ENCODE measurements around the gene MRAP2. TPM values are rescaled to one million over a fixed set of nuclear protein-coding genes. Genes with fewer than 3 reads are reported as not detected.

MRAP2 gene
- total and polyA plus RNA-seq, 7 experiments from 2014 or later, result not detected

- peaks cover 0 to 11% (median 5%) of the 10 kb centered on the region in 11 donors for H3K9me3 Mint-ChIP-seq
- intact Hi-C loops (cut with micrococcal nuclease), result no loop called here
- H3K4me3 Mint-ChIP-seq, result no peak overlapping the region
- peaks cover 0 to 1% (median 0%) of the 10 kb centered on the region in 7 donors for H3K4me1 Mint-ChIP-seq
- ChIA-PET POLR2A (no interaction called here), CTCF (no interaction called here)
- no peaks in the 10 kb centered on the region for H3K27me3 ChIP-seq (ENCODE audit: control insufficient read depth in 2 of 2, insufficient read depth in 2 of 2, low read length in 2 of 2)
- peaks cover 9 to 65% (median 54%) of the 10 kb centered on the region in 5 donors for H3K36me3 Mint-ChIP-seq
- ATAC-seq (no peak), DNase-seq (no peak)
- H3K27me3 Mint-ChIP-seq, result no peaks in the 10 kb centered on the region
- H3K27ac Mint-ChIP-seq, result no peak overlapping the region
- H3K27ac ChIP-seq (ENCODE audit: low read depth, low read length), result no peak overlapping the region
- H3K4me1 ChIP-seq (ENCODE audit: control insufficient read depth in 2 of 2, insufficient read depth in 2 of 2, low read length in 2 of 2), result no peaks in the 10 kb centered on the region
- H3K4me3 ChIP-seq (ENCODE audit: low read length), result no peak overlapping the region
- no peaks in the 10 kb centered on the region for H3K36me3 ChIP-seq (ENCODE audit: control insufficient read depth in 2 of 3, insufficient read depth in 3 of 3, low read length in 3 of 3)
- H3K9me3 ChIP-seq (ENCODE audit: control insufficient read depth in 2 of 3, low read length in 3 of 3), result no peaks in the 10 kb centered on the region
These were observed 102.9 kb downstream of the MRAP2 start for GRCh38 chr6:84136364-84137050.

GRCh38 chr6:84137051-84137375 lies 103.4 kb downstream of the MRAP2 start:
- peaks cover 0 to 1% (median 0%) of the 10 kb centered on the region in 7 donors for H3K4me1 Mint-ChIP-seq
- H3K27ac Mint-ChIP-seq, result no peak overlapping the region
- H3K27me3 Mint-ChIP-seq, result no peaks in the 10 kb centered on the region
- Histone ChIP-seq H3K4me1 (ENCODE audit: control insufficient read depth in 2 of 2, insufficient read depth in 2 of 2, low read length in 2 of 2) (no peaks in the 10 kb centered on the region), H3K4me3 (ENCODE audit: low read length) (no peak overlapping the region), H3K27me3 (ENCODE audit: control insufficient read depth in 2 of 2, insufficient read depth in 2 of 2, low read length in 2 of 2) (no peaks in the 10 kb centered on the region), H3K9me3 (ENCODE audit: control insufficient read depth in 2 of 3, low read length in 3 of 3) (no peaks in the 10 kb centered on the region), H3K27ac (ENCODE audit: low read depth, low read length) (no peak overlapping the region), H3K36me3 (ENCODE audit: control insufficient read depth in 2 of 3, insufficient read depth in 3 of 3, low read length in 3 of 3) (no peaks in the 10 kb centered on the region)
- ChIA-PET POLR2A (no interaction called here), CTCF (no interaction called here)
- no peak for ATAC-seq
- H3K36me3 Mint-ChIP-seq, result peaks cover 10 to 70% (median 57%) of the 10 kb centered on the region in 5 donors
- intact Hi-C loops (cut with micrococcal nuclease), result no loop called here
- peaks cover 0 to 11% (median 5%) of the 10 kb centered on the region in 11 donors for H3K9me3 Mint-ChIP-seq
- no peak overlapping the region for H3K4me3 Mint-ChIP-seq
- DNase-seq, result no peak

- Mint-ChIP-seq H3K36me3 (peaks cover 4 to 71% (median 58%) of the 10 kb centered on the region in 5 donors), H3K27ac (no peak overlapping the region), H3K4me1 (peaks cover 0 to 1% (median 0%) of the 10 kb centered on the region in 7 donors), H3K27me3 (no peaks in the 10 kb centered on the region), H3K9me3 (peaks cover 0 to 4% (median 0%) of the 10 kb centered on the region in 11 donors), H3K4me3 (no peak overlapping the region)
- no peak for ATAC-seq
- no peaks in the 10 kb centered on the region for H3K4me1 ChIP-seq (ENCODE audit: control insufficient read depth in 2 of 2, insufficient read depth in 2 of 2, low read length in 2 of 2)
- ChIA-PET POLR2A (no interaction called here), CTCF (no interaction called here)
- no peak overlapping the region for H3K4me3 ChIP-seq (ENCODE audit: low read length)
- H3K9me3 ChIP-seq (ENCODE audit: control insufficient read depth in 2 of 3, low read length in 3 of 3), result no peaks in the 10 kb centered on the region
- no peaks in the 10 kb centered on the region for H3K36me3 ChIP-seq (ENCODE audit: control insufficient read depth in 2 of 3, insufficient read depth in 3 of 3, low read length in 3 of 3)
- no peak for DNase-seq
- no peaks in the 10 kb centered on the region for H3K27me3 ChIP-seq (ENCODE audit: control insufficient read depth in 2 of 2, insufficient read depth in 2 of 2, low read length in 2 of 2)
- intact Hi-C loops (cut with micrococcal nuclease), result no loop called here
- no peak overlapping the region for H3K27ac ChIP-seq (ENCODE audit: low read depth, low read length)
These were observed 104.5 kb downstream of the MRAP2 start for GRCh38 chr6:84137989-84138575.

DNA sequence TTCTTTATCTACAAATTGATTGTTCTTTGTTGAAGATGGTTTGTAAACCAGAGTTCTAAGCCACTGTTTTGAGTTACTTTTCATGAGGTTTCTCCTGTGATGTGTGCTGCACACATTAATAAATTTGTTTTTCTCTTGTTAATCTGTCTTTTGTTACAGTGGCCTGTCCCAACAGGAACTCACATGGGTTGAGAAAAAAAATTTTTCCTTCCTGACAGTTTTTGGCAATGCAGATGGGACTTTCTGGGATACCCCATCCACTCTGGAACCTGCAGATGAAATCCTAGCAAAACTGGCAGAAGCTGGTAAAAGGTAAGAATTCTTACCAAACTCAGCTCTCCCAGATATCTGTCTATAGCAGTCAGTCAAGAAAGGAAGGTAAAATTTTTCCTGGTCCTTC lies 105.7 kb downstream of the MRAP2 start:
- intact Hi-C loops (cut with micrococcal nuclease), result no loop called here
- Mint-ChIP-seq H3K27me3 (no peaks in the 10 kb centered on the region), H3K36me3 (peaks cover 4 to 71% (median 58%) of the 10 kb centered on the region in 5 donors), H3K27ac (no peak overlapping the region), H3K9me3 (peaks cover 0 to under 1% (median 0%) of the 10 kb centered on the region in 11 donors), H3K4me3 (no peak overlapping the region), H3K4me1 (no peaks in the 10 kb centered on the region)
- DNase-seq (no peak), ATAC-seq (no peak)
- H3K4me3 ChIP-seq (ENCODE audit: low read length), result no peak overlapping the region
- POLR2A ChIA-PET, result no interaction called here
- no peaks in the 10 kb centered on the region for H3K9me3 ChIP-seq (ENCODE audit: control insufficient read depth in 2 of 3, low read length in 3 of 3)
- no peak overlapping the region for H3K27ac ChIP-seq (ENCODE audit: low read depth, low read length)
- CTCF ChIA-PET, result no interaction called here
- no peaks in the 10 kb centered on the region for H3K4me1 ChIP-seq (ENCODE audit: control insufficient read depth in 2 of 2, insufficient read depth in 2 of 2, low read length in 2 of 2)
- no peaks in the 10 kb centered on the region for H3K36me3 ChIP-seq (ENCODE audit: control insufficient read depth in 2 of 3, insufficient read depth in 3 of 3, low read length in 3 of 3)
- no peaks in the 10 kb centered on the region for H3K27me3 ChIP-seq (ENCODE audit: control insufficient read depth in 2 of 2, insufficient read depth in 2 of 2, low read length in 2 of 2)

Other genes starting within 250 kb of the MRAP2 start
- not detected for gene RIPPLY2, start 180.4 kb upstream of the MRAP2 start, total RNA-seq
- gene RIPPLY2, start 180.4 kb upstream of the MRAP2 start, polyA plus RNA-seq, result not detected
- 10 to 100 TPM; 17.8 to 38.6 (median 21.0) TPM for gene CYB5R4, start 174.1 kb upstream of the MRAP2 start, total RNA-seq
- 10 to 100 TPM; 14.9 to 20.0 TPM for gene CYB5R4, start 174.1 kb upstream of the MRAP2 start, polyA plus RNA-seq
- 10 to 100 TPM in 1 of 5 experiments, 1 to 10 TPM in 4; 4.4 to 10.7 (median 9.2) TPM for gene CEP162, start 193.9 kb downstream of the MRAP2 start, total RNA-seq
- 1 to 10 TPM; 3.9 to 4.9 TPM for gene CEP162, start 193.9 kb downstream of the MRAP2 start, polyA plus RNA-seq